GM06990 (cell line): ENCODE results near the gene EZH2.

Experiments used
- DNase-seq: peaks from one replicate; pipeline ENCODE4 v3.0.0-alpha.2; 2011; ENCODE audit not compliant: insufficient read length; ENCODE audit errors: extremely low read depth
- H3K27me3 ChIP-seq: replicated peaks from 2 replicates; pipeline ENCODE4 v1.6.0; 2011; ENCODE audit warnings: low read length; ENCODE audit not compliant: control insufficient read depth, insufficient read depth
- H3K36me3 ChIP-seq: 2 replicates; pipeline ENCODE4 v1.5.1; 2011; ENCODE audit warnings: low read length; ENCODE audit not compliant: control insufficient read depth, insufficient read depth
- H3K4me3 ChIP-seq: replicated peaks from 2 replicates; pipeline ENCODE4 v1.5.1; 2011; ENCODE audit warnings: low read depth, mild to moderate bottlenecking, control low read depth, low read length
- TF ChIP-seq, protein P1 (sequence below): IDR thresholded peaks from 2 replicates; pipeline ENCODE4 v1.5.1; 2011; ENCODE audit warnings: low read length, control low read depth, mild to moderate bottlenecking, inconsistent platforms; ENCODE audit not compliant: insufficient read depth, poor library complexity, severe bottlenecking

The EZH2 gene

DNA sequence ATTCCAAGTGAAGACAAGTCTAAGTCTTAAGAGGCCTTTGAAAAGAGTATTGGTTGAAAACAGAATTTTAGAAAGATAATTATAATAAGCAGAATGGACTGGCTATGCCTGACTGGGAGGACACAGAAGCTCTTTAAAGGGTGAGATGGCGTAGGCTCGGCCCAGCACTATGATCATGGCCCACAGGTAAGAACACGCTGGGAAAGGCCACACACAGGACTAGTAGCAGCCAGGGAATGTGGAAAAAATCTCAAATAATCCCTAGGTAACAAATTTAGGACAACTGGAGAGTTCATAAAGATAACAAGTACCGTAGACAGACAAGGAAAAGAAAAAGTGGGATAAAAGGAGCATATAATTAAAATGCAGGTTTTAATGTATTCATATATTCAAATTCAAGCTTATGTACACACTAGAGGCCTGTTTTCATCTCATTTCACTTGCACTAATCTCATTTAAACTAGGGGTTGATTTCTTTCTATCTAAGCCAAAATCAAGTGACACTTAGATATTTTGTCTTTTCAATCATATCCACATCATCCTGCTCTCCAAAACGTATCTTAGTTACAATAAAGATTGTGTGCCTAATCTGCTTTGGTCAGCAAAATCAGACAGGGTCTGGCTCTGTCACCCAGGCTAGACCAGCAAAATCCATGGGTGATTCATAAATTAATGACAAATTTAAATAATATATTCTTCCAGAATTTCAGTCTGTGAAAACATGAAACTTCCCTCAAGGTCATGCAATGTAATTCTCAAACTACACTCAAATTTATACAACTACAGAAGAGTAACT lies 53.0 kb downstream of the EZH2 start:
- DNase-seq = no peak

DNA sequence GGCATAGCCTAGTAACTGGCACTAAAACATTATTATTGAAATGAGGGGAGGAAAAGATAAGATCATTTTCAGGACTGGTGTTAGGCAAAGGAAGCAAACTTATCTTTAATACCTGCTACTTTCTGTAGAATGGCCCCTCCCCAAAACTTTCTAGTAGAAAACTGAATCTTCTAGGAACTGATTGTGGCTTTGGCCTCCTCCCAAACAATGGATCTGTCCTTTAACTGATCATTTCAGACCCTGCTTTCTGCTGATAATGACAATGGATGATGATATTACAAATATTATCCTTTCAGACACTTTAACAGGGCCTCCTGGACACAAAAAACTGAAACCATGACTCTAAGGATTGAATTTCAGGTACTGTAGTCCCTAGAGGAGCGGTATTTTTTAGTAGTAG lies 55.1 kb downstream of the EZH2 start:
- TF ChIP-seq, protein P1, sequence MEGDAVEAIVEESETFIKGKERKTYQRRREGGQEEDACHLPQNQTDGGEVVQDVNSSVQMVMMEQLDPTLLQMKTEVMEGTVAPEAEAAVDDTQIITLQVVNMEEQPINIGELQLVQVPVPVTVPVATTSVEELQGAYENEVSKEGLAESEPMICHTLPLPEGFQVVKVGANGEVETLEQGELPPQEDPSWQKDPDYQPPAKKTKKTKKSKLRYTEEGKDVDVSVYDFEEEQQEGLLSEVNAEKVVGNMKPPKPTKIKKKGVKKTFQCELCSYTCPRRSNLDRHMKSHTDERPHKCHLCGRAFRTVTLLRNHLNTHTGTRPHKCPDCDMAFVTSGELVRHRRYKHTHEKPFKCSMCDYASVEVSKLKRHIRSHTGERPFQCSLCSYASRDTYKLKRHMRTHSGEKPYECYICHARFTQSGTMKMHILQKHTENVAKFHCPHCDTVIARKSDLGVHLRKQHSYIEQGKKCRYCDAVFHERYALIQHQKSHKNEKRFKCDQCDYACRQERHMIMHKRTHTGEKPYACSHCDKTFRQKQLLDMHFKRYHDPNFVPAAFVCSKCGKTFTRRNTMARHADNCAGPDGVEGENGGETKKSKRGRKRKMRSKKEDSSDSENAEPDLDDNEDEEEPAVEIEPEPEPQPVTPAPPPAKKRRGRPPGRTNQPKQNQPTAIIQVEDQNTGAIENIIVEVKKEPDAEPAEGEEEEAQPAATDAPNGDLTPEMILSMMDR = no peak
- no peak overlapping the region for H3K4me3 ChIP-seq
- H3K36me3 ChIP-seq = peaks cover 7% of the 10 kb centered on the region
- DNase-seq = no peak
- no peaks in the 10 kb centered on the region for H3K27me3 ChIP-seq

More for the DNA sequence above, 53.0 kb downstream of the EZH2 start:
- TF ChIP-seq, protein P1 = no peak
- no peak overlapping the region for H3K4me3 ChIP-seq
- no peaks in the 10 kb centered on the region for H3K27me3 ChIP-seq
- peaks cover 7% of the 10 kb centered on the region for H3K36me3 ChIP-seq

- Histone ChIP-seq H3K36me3 (peaks cover 4% of the 10 kb centered on the region), H3K4me3 (no peak overlapping the region), H3K27me3 (no peaks in the 10 kb centered on the region)
- TF ChIP-seq, protein P1 = no peak
- DNase-seq = no peak
Observed at GRCh38 chr7:148825338-148825737, 58.8 kb downstream of the EZH2 start.

DNA sequence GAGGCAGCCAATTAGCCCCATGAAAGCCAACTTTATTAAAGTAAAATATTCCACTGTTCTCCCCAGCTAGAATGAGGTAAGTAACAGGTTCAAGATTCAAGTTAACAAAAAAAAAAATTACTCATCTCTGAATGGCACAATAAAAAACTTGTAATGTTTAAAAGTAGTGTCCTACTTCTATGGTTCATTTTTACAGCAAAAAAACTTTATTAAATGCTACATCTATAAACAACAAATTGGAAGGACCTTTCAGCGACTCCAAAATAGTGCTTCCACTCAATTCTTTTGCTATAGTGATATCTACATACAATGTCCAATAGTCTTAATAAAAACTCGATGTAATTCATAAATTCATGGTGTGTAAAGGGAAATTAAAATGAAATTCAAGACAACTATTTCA lies 59.2 kb downstream of the EZH2 start:
- peaks cover 4% of the 10 kb centered on the region for H3K36me3 ChIP-seq
- TF ChIP-seq, protein P1 = no peak
- no peaks in the 10 kb centered on the region for H3K27me3 ChIP-seq
- no peak for DNase-seq
- no peak overlapping the region for H3K4me3 ChIP-seq

- TF ChIP-seq, protein P1 = no peak
- H3K4me3 ChIP-seq = no peak overlapping the region
- H3K27me3 ChIP-seq = no peaks in the 10 kb centered on the region
- no peak for DNase-seq
- H3K36me3 ChIP-seq = peaks cover 9% of the 10 kb centered on the region
Observed at GRCh38 chr7:148821422-148821821, 62.7 kb downstream of the EZH2 start.
